A549 treated with CpdA at 1 μM for 4 hours (cell line): ENCODE data around the gene MYCL. TPM values are rescaled to one million over a fixed set of nuclear protein-coding genes. Genes with fewer than 3 reads are reported as not detected.

Experiments
- total RNA-seq: library from RNA; stranded (reverse); fragments of 200-300 nt; extraction: Qiagen RNA extraction; gene quantifications from 5 replicates; pipeline ENCODE4 v1.2.3, GENCODE V29; 2022; ENCODE audit warnings: low read depth

The MYCL gene
- total RNA-seq: 0.99 to 1.4 TPM (median 1.3 TPM) in 5 replicates

DNA sequence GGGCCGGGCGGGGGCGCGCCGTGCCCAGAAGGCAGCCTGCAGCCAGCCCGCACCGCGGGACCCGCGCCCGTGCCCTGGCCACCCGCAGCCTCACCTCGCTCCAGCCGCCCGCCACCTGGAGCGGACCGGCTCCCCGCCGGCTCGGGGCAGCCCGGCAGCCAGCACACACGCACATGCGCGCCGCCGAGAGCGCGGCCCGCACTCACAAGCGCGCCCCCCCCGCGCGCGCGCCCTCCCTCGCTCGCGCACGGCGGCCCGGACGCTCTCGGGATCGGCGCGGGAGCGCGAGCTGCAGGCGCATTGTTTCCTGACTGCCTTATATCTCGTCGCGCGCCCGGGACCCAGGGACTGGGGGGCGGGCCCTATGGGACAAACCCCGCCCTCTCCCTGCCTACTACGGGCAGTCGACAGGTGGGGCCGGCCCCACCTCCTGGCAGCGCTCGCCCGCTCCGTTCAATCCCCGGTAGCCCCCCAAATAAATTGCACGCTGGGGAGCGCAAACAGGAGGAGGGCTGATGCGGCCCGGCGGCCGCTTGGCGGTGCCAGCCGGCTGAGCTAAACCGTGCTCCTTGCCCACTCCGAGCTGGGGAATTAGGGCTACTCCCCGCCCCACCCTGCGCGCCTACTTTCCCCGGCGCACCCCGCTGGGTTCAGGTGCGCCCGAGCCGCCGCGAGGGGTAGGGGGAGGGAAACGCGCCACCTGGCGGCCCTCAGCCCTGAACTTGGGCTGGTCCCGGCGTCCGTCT is at the start of gene MYCL:
Gene MYCL (minus strand): TSS at position 204 of the 746 bp plus-strand sequence. CDS start 483 bp downstream, outside the sequence.

Other genes starting within 250 kb of the MYCL start
- not detected in 5 replicates for gene NT5C1A, start 229.8 kb downstream of the MYCL start, total RNA-seq
- 0.24 to 0.41 TPM (median 0.29 TPM) in 5 replicates for gene HPCAL4, start 210.5 kb downstream of the MYCL start, total RNA-seq
- gene PPIE, start 163.0 kb downstream of the MYCL start, total RNA-seq: 38.7 to 43.4 TPM (median 41.3 TPM) in 5 replicates
- gene OXCT2, start 130.6 kb downstream of the MYCL start, total RNA-seq: 0.38 to 0.64 TPM (median 0.40 TPM) in 5 replicates
- 3.1 to 4.3 TPM (median 4.1 TPM) in 5 replicates for gene BMP8B, start 113.1 kb downstream of the MYCL start, total RNA-seq
- gene TRIT1, start 18.4 kb downstream of the MYCL start, total RNA-seq: 15.2 to 17.5 TPM (median 16.5 TPM) in 5 replicates
- gene MFSD2A, start 53.2 kb upstream of the MYCL start, total RNA-seq: 4.2 to 4.8 TPM (median 4.7 TPM) in 5 replicates
- 199 to 281 TPM (median 222 TPM) in 5 replicates for gene CAP1, start 138.8 kb upstream of the MYCL start, total RNA-seq
- 60.7 to 70.8 TPM (median 63.7 TPM) in 5 replicates for gene PPT1, start 195.3 kb upstream of the MYCL start, total RNA-seq